Esophagus muscularis mucosa (tissue), 4 donors: Measurements from ENCODE around the gene ERBIN. TPM values are rescaled to one million over a fixed set of nuclear protein-coding genes. Genes with fewer than 3 reads are reported as not detected.

ENCODE experiments used
- DNase-seq: peaks from one replicate; pipeline ENCODE4 v3.0.0-alpha.2; 2017; ENCODE audit errors: extremely low spot score
- H3K27ac ChIP-seq, 4 donors: fragments of 200-600 bp; sonication (generic); replicated peaks in 1 of 4; 1 replicate in 3 of 4; 2 replicates in 1 of 4; pipeline ENCODE4 v1.5.1; 2016 to 2019; ENCODE audit warnings: mild to moderate bottlenecking in 1 of 4
- H3K27me3 ChIP-seq, 4 donors: fragments of 200-600 bp; sonication (generic); one replicate each; pipeline versions ENCODE4 v1.5.1 to v1.6.0; 2016 to 2019
- H3K36me3 ChIP-seq, 4 donors: fragments of 200-600 bp; sonication (generic); one replicate each; pipeline ENCODE4 v1.5.1; 2016 to 2019
- H3K4me1 ChIP-seq, 4 donors: fragments of 200-600 bp; sonication (generic); one replicate each; pipeline ENCODE4 v1.5.1; 2016 to 2019
- H3K4me3 ChIP-seq, 4 donors: fragments of 200-600 bp; sonication (generic); 1 replicate in 2 of 4; 2 replicates in 2 of 4; pipeline ENCODE4 v1.5.1; 2016 to 2019; ENCODE audit warnings: mild to moderate bottlenecking in 4 of 4, moderate library complexity in 1 of 4
- H3K9me3 ChIP-seq, 4 donors: fragments of 200-600 bp; sonication (generic); 1 replicate in 3 of 4; 2 replicates in 1 of 4; pipeline ENCODE4 v1.5.1; 2016 to 2019
- CTCF ChIP-seq, 3 experiments: fragments of 200-600 bp in 2 of 3; fragments of 450-650 bp in 1 of 3; sonication (generic) in 2 of 3; IDR thresholded peaks; one replicate each; pipeline ENCODE4 v1.5.1; 2017 to 2019; ENCODE audit warnings: antibody characterized with exemption in 3 of 3, mild to moderate bottlenecking in 2 of 3, moderate library complexity in 1 of 3
- EP300 ChIP-seq: sonication (generic); formaldehyde crosslinking; IDR thresholded peaks from one replicate; pipeline ENCODE4 v1.6.1; 2017; ENCODE audit warnings: antibody characterized with exemption
- POLR2A ChIP-seq: fragments of 450-650 bp; IDR thresholded peaks from one replicate; pipeline ENCODE4 v1.6.1; 2017; ENCODE audit warnings: antibody characterized with exemption, moderate library complexity, mild to moderate bottlenecking, low read depth
- POLR2AphosphoS5 ChIP-seq, 2 donors: sonication (generic); formaldehyde crosslinking; IDR thresholded peaks; one replicate each; pipeline ENCODE4 v1.6.1; 2017; ENCODE audit warnings: antibody characterized with exemption in 2 of 2
- WGBS: methylation state at CpG from one replicate; pipeline ENCODE4 v1.1.5; 2018; 5-methylcytosine and 5-hydroxymethylcytosine counted together
- intact Hi-C: fragments of 100-400 bp; cut with DNase I; formaldehyde crosslinking; loops from one replicate; pipeline ENCODE4 v1.15.1; 2023
- total RNA-seq, 4 donors: library from RNA; depleted of rRNA; stranded (reverse); fragments of >200 nt; gene quantifications; one replicate each; pipeline versions ENCODE4 v1.1.0 to v1.2.1, GENCODE V29; 2016

The ERBIN gene
- total RNA-seq, 4 donors from 2014 or later: 46.9 to 67.7 (median 55.2) TPM

GRCh38 chr5:65927503-65928321 lies 1.3 kb downstream of the ERBIN start:
- under 1% methylated on average over 13 of the region's 13 CpGs for WGBS
- peak overlapping the region; percentile 88 to 99 (median 97) for H3K4me3 ChIP-seq
- H3K27me3 ChIP-seq: no peaks in the 10 kb centered on the region
- intact Hi-C loops: loop anchor here (5.0 to 10.0 kb wide), 2 partner anchors 117 to 205 kb away; partner anchors contain the start of genes NLN and SGTB
- H3K9me3 ChIP-seq: no peaks in the 10 kb centered on the region
- H3K4me1 ChIP-seq: peaks cover 26 to 36% (median 32%) of the 10 kb centered on the region in 4 donors
- no peaks in the 10 kb centered on the region for H3K36me3 ChIP-seq
- no peak for DNase-seq
- peak overlapping the region; percentile 96 to 100 (median 100) for H3K27ac ChIP-seq
- TF ChIP-seq EP300 (no peak), POLR2AphosphoS5 (IDR thresholded peaks at IDR 0.05) (no peak), POLR2A (no peak), CTCF (IDR thresholded peaks at IDR 0.05) (no peak)

- intact Hi-C loops: loop anchor here (5.0 to 10.0 kb wide), 2 partner anchors 116 to 206 kb away; partner anchors contain the start of genes NLN and SGTB
- Histone ChIP-seq H3K27ac (peak overlapping the region in 3 of 4 donors; percentile 99 to 100 (median 100)), H3K9me3 (no peaks in the 10 kb centered on the region), H3K27me3 (no peaks in the 10 kb centered on the region), H3K4me3 (peak overlapping the region; percentile 88 to 99 (median 97)), H3K4me1 (peaks cover 26 to 40% (median 33%) of the 10 kb centered on the region in 4 donors), H3K36me3 (no peaks in the 10 kb centered on the region)
- no peak for DNase-seq
- WGBS: 7% methylated on average over 5 of the region's 5 CpGs
- TF ChIP-seq POLR2A: no peak
- TF ChIP-seq POLR2AphosphoS5 (IDR thresholded peaks at IDR 0.05): no peak
- TF ChIP-seq EP300: no peak
- TF ChIP-seq CTCF (IDR thresholded peaks at IDR 0.05): no peak
Measured at GRCh38 chr5:65928322-65928752, 2.0 kb downstream of the ERBIN start.

GRCh38 chr5:65928860-65929259 lies 2.5 kb downstream of the ERBIN start:
- no peaks in the 10 kb centered on the region for H3K27me3 ChIP-seq
- DNase-seq: no peak
- H3K4me3 ChIP-seq: peak overlapping the region; percentile 88 to 99 (median 97)
- no peak for TF ChIP-seq EP300
- no peak for TF ChIP-seq CTCF (IDR thresholded peaks at IDR 0.05)
- H3K36me3 ChIP-seq: no peaks in the 10 kb centered on the region
- 61% methylated on average over 3 of the region's 3 CpGs for WGBS
- intact Hi-C loops: loop anchor here (5.0 to 10.0 kb wide), 2 partner anchors 116 to 207 kb away; partner anchors contain the start of genes NLN and SGTB
- H3K9me3 ChIP-seq: no peaks in the 10 kb centered on the region
- H3K4me1 ChIP-seq: peaks cover 27 to 46% (median 35%) of the 10 kb centered on the region in 4 donors
- H3K27ac ChIP-seq: no peak overlapping the region

GRCh38 chr5:65932676-65933075 lies 6.3 kb downstream of the ERBIN start:
- WGBS: 95% methylated on average over 4 of the region's 4 CpGs
- Histone ChIP-seq H3K36me3 (no peaks in the 10 kb centered on the region), H3K9me3 (no peaks in the 10 kb centered on the region), H3K4me1 (peaks cover 41 to 67% (median 51%) of the 10 kb centered on the region in 4 donors), H3K4me3 (no peak overlapping the region), H3K27me3 (no peaks in the 10 kb centered on the region), H3K27ac (no peak overlapping the region)
- TF ChIP-seq POLR2A (no peak), EP300 (no peak), POLR2AphosphoS5 (IDR thresholded peaks at IDR 0.05) (no peak), CTCF (IDR thresholded peaks at IDR 0.05) (no peak)
- no peak for DNase-seq
- intact Hi-C loops: no loop called here
